GM19372 (cell line): Measurements from ENCODE around the gene MZT2A.
"Not testable (repeated sequence)": the region's sequence is repeated elsewhere in the genome, so short reads cannot be mapped to it uniquely, and the experiment has no call there.

ENCODE experiments used
- ATAC-seq: cut with Tn5 transposase; IDR thresholded peaks from one replicate; pipeline ENCODE4 v1.9.1; 2021; ENCODE audit warnings: mild to moderate bottlenecking, low read depth, moderate library complexity; ENCODE audit not compliant: unreplicated experiment

The MZT2A gene

GRCh38 chr2:131471624-131472023, 20.6 kb downstream of the MZT2A start:
- not testable (repeated sequence) for ATAC-seq

- not testable (repeated sequence) for ATAC-seq
These were observed 21.3 kb downstream of the MZT2A start for GRCh38 chr2:131470944-131471343.

GRCh38 chr2:131467722-131468121, 24.5 kb downstream of the MZT2A start:
- not testable (repeated sequence) for ATAC-seq

- not testable (repeated sequence) for ATAC-seq
These were observed 37.3 kb downstream of the MZT2A start for GRCh38 chr2:131454914-131455313.

GRCh38 chr2:131451265-131451949, 40.8 kb downstream of the MZT2A start:
- not testable (repeated sequence) for ATAC-seq

GRCh38 chr2:131447981-131448380, 44.2 kb downstream of the MZT2A start:
- ATAC-seq = not testable (repeated sequence)

GRCh38 chr2:131445896-131446295, 46.3 kb downstream of the MZT2A start:
- no peak for ATAC-seq

- not testable (repeated sequence) for ATAC-seq
These were observed 46.7 kb downstream of the MZT2A start for GRCh38 chr2:131445515-131445797.

GRCh38 chr2:131444736-131445514, 47.3 kb downstream of the MZT2A start:
- not testable (repeated sequence) for ATAC-seq

- ATAC-seq = not testable (repeated sequence)
These were observed 51.3 kb downstream of the MZT2A start for GRCh38 chr2:131440742-131441468.
